Stimulated activated CD8-positive, alpha-beta memory T cell treated with anti-CD3 and anti-CD28 coated beads, Interleukin-15, amount 100 ng/mL, for 48 hours (primary cell): ENCODE results near the gene BRD7.

Experiments used
- DNase-seq, 2 donors: peaks; one replicate each; pipeline ENCODE4 v3.0.0-alpha.2; 2020; ENCODE audit warnings: low read depth in 2 of 2

BRD7 gene

GRCh38 chr16:50272687-50273381, 96.0 kb downstream of the BRD7 start:
- no peak for DNase-seq

- no peak for DNase-seq
Measured at GRCh38 chr16:50272111-50272571, 96.6 kb downstream of the BRD7 start.

GRCh38 chr16:50271148-50272041, 97.4 kb downstream of the BRD7 start:
- no peak for DNase-seq

GRCh38 chr16:50270510-50271147, 98.2 kb downstream of the BRD7 start:
- no peak for DNase-seq

- no peak for DNase-seq
Measured at GRCh38 chr16:50269769-50270509, 98.8 kb downstream of the BRD7 start.

- no peak for DNase-seq
Measured at GRCh38 chr16:50269061-50269705, 99.6 kb downstream of the BRD7 start.

- DNase-seq = no peak
Measured at GRCh38 chr16:50268352-50268751, 100.4 kb downstream of the BRD7 start.

GRCh38 chr16:50267651-50268050, 101.1 kb downstream of the BRD7 start:
- DNase-seq = no peak

GRCh38 chr16:50267151-50267631, 101.6 kb downstream of the BRD7 start:
- DNase-seq = no peak

- peak; percentile 79 to 83 for DNase-seq
Measured at GRCh38 chr16:50266337-50267091, 102.3 kb downstream of the BRD7 start, which contains the start of gene ADCY7. Gene ADCY7 (plus strand): TSS chr16:50266551. CDS start chr16:50288180, 21,629 bp downstream.
